MM.1S (cell line): Measurements from ENCODE around the gene JDP2.

ENCODE experiments used
- CTCF ChIP-seq: fragments of 300-600 bp; sonication (generic); IDR thresholded peaks from 2 replicates; pipeline ENCODE4 v1.5.1; 2016; ENCODE audit warnings: antibody characterized with exemption, low read length, mixed read lengths
- EZH2 ChIP-seq: fragments of 300-600 bp; sonication (generic); optimal IDR thresholded peaks from 2 replicates; pipeline ENCODE3; 2017; ENCODE audit warnings: low read depth, mild to moderate bottlenecking, antibody characterized with exemption, low read length, mixed read lengths
- EZH2phosphoT487 ChIP-seq: fragments of 300-600 bp; sonication (generic); IDR thresholded peaks from 2 replicates; pipeline ENCODE4 v1.6.1; 2018; ENCODE audit warnings: antibody characterized with exemption, low read length

GRCh38 chr14:75417674-75418073 lies 10.1 kb upstream of the JDP2 start:
- TF ChIP-seq CTCF (no peak), EZH2 (no peak), EZH2phosphoT487 (no peak)
